Coronary artery (tissue), 2 donors: Measurements from ENCODE around the gene PSTPIP2.

ENCODE experiments used
- DNase-seq: peaks from one replicate; pipeline ENCODE4 v3.0.0-alpha.2; 2017; ENCODE audit warnings: low spot score
- H3K27ac ChIP-seq, 2 donors: fragments of 200-600 bp; sonication (generic); one replicate each; pipeline ENCODE4 v1.5.1; 2016 to 2019
- H3K4me3 ChIP-seq: fragments of 200-600 bp; sonication (generic); 2 replicates; pipeline ENCODE4 v1.5.1; 2016; ENCODE audit warnings: mild to moderate bottlenecking, moderate library complexity
- TF ChIP-seq, protein P1 (sequence below): fragments of 200-600 bp; sonication (generic); IDR thresholded peaks from one replicate; pipeline ENCODE4 v1.5.1; 2019; ENCODE audit warnings: antibody characterized with exemption

Gene PSTPIP2

DNA sequence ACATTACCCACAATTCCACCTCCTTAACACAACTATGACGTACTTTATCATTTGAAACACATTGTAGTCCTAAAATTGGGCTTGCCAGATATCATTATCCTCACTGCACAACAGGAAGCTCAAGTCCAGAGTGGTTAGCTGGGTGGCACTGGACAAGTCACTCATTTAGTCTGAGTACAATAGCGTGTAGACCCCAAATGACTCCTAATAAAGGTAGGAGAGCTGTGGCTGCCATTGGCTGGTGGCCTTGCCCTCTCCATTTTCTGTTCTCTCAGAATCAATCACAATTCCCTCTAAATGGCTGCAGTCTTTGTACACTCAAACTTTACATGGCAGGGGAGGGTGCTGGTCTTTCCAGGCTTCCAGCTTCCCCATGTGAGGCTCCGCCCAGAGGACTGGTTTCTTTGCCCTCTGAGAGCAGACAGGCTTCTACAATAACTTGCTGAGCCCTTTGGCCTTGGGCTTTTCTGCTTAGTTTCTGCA is 11.7 kb downstream of the PSTPIP2 start:
- Histone ChIP-seq H3K27ac (no peak overlapping the region), H3K4me3 (no peak overlapping the region)
- TF ChIP-seq, protein P1, sequence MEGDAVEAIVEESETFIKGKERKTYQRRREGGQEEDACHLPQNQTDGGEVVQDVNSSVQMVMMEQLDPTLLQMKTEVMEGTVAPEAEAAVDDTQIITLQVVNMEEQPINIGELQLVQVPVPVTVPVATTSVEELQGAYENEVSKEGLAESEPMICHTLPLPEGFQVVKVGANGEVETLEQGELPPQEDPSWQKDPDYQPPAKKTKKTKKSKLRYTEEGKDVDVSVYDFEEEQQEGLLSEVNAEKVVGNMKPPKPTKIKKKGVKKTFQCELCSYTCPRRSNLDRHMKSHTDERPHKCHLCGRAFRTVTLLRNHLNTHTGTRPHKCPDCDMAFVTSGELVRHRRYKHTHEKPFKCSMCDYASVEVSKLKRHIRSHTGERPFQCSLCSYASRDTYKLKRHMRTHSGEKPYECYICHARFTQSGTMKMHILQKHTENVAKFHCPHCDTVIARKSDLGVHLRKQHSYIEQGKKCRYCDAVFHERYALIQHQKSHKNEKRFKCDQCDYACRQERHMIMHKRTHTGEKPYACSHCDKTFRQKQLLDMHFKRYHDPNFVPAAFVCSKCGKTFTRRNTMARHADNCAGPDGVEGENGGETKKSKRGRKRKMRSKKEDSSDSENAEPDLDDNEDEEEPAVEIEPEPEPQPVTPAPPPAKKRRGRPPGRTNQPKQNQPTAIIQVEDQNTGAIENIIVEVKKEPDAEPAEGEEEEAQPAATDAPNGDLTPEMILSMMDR, result no peak
- no peak for DNase-seq

DNA sequence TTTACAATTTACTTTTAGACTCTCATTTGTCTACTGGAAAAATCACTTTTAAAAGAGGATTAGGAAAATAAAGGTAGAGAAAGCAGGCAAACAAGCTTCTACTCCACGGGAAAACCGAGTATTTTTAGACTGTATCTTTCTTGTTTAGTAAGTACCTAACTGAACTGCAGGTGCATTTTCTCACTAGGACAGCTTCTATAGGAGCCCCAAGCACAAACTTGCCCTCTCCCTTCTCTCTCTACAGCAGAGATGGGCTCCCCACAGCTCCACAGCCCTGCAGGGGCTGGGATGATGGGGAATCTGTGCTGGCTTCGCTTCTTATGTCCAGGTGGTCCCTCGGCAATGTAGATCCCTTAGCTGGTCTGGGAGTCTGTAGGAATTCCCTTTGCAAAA is 16.2 kb downstream of the PSTPIP2 start:
- DNase-seq, result no peak
- no peak overlapping the region for H3K27ac ChIP-seq
- H3K4me3 ChIP-seq, result no peak overlapping the region
- TF ChIP-seq, protein P1, result no peak

DNA sequence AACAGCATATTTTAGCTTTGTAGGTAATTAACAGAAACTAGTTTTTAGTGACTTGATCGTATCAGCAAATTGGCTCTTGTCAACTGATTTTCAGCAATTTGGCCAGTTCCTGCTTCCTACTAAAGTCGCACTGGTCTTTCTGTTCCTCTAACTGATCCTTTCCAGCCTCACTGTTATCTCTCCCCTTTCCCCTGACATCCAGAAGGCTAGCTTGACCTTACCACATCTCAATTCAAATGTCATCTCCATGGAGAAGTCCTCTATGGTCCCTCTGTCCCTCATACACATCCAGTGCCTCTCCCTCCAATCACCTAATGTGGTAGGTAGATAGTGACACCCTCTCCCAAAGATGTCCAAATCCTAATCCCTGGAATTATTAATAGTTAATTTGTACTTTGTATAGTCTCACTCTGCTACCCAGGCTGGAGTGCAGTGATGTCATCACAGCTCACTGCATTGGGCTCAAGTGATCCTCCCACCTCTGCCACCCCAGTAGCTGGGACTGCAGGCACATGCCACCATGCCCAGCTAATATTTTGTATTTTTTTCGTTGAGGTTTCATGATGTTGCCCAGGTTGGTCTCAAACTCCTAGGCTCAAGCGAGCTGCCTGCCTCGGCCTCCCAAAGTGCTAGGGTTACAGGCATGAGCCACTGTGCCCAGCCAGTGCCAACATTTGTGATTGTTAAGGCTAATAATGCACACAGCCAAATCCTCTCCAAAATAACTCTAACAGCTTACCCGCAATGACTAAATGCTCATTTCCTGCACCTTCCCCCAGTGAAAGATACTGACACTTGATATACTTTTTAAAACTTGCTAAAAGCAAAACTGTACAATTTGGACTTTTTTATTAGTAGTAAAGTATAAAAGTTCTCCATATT is 16.9 kb downstream of the PSTPIP2 start:
- Histone ChIP-seq H3K4me3 (no peak overlapping the region), H3K27ac (no peak overlapping the region)
- TF ChIP-seq, protein P1, result no peak
- DNase-seq, result no peak

DNA sequence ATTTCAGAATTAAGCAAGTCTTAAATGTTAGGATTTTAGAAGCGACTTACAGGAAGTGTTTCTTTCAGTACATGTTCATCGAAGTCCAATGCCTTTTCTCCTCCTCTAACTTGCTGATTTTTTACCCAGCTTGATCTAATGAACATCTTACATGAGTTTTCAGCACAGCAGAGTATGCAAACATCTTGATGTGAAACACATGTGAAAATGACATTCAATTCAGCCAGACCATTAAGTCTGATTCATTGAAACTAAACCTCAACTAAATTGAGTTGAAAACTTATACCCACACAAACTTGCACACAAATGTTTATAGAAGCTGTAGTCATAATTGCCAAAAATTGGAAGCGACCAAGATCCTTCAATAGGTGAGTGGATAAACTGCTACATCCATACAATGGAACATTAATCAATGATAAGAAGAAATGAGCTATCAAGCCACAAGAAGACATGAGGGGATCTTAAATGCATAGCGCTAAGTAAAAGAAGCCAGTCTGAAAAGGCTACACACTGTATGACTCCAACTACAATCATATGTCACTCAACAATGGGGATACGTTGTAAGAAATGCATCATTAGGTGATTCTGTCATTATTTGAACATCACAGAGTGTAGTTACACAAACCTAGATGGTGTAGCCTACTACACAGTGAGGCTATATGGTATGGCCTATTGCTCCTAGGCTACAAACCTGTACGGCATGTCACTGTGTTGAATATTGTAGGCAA is 18.5 kb downstream of the PSTPIP2 start:
- Histone ChIP-seq H3K4me3 (no peak overlapping the region), H3K27ac (no peak overlapping the region)
- no peak for DNase-seq
- TF ChIP-seq, protein P1, result no peak

DNA sequence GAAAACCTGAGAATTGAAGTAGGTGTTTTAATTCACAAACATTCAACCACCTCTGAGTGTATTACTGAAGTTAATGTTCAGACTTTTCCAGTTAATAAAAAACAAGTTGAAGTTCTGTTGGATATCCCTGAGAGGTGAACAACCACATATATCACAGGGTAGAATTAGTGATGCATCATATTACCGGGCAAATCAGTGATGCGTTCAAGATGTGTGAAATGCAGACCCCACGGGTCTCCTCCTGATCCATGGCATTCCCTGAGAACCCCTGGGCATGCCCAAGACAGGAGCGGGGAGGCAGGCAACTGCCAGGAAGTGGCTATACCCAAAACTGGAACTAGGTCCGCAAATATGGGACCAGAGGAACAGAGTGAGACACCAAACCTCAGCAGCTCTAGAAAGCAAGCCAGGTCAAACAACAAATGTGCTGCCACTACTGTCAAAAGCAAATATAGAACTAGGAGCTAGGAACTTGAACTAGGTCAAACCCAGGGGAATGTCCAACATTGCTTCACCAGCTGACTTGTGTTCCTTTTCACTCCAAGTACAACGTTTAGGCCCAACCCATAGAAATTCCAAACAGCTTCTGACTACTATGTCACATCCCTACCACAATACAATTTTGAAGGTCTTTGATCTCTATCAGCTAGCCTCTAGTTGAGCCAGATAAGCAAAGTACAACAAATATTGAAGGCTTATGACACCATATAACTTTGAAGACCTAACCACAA is 20.2 kb downstream of the PSTPIP2 start:
- DNase-seq, result no peak
- TF ChIP-seq, protein P1, result no peak
- no peak overlapping the region for H3K4me3 ChIP-seq
- H3K27ac ChIP-seq, result peak overlapping the region in 1 of 2 donors; percentile 19

DNA sequence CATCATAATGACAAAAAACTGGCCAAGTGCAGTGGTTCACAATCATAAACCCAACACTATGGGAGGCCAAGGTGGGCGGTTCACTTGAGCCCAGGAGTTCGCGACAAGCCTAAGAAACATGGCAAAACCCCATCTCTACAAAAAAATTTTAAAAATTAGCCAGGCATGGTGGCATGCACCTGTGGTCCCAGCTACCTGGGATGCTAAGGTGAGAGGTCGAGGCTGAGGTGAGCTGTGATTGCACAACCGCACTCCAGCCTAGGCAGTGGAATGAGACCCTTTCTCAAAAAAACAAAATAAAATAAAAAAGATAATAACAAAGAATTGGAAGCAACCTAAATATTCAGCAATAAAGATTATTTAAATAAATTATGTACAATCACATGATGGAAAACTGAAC is 21.8 kb downstream of the PSTPIP2 start:
- Histone ChIP-seq H3K27ac (no peak overlapping the region), H3K4me3 (no peak overlapping the region)
- TF ChIP-seq, protein P1, result no peak
- DNase-seq, result no peak
